HG03108 (cell line): ENCODE measurements around the gene RPS16.

Experiments
- ATAC-seq: cut with Tn5 transposase; IDR thresholded peaks from one replicate; pipeline ENCODE4 v1.9.1; 2021; ENCODE audit warnings: moderate library complexity; ENCODE audit not compliant: unreplicated experiment

The RPS16 gene

DNA sequence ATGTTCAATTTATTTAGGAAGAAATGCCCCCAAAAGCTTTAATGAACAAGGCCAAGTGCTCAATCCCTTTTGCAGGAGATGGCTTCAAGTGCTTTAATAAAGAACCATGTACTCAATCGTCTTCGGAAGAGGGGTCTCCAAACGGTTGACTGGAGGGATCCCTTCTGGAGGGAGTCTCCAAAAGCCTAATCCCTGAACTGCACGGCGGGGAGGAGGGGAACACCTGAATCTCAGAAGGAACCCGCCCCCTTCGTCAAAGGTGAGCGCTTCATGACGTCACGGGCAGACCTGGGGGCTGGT is 45.3 kb downstream of the RPS16 start:
- no peak for ATAC-seq

DNA sequence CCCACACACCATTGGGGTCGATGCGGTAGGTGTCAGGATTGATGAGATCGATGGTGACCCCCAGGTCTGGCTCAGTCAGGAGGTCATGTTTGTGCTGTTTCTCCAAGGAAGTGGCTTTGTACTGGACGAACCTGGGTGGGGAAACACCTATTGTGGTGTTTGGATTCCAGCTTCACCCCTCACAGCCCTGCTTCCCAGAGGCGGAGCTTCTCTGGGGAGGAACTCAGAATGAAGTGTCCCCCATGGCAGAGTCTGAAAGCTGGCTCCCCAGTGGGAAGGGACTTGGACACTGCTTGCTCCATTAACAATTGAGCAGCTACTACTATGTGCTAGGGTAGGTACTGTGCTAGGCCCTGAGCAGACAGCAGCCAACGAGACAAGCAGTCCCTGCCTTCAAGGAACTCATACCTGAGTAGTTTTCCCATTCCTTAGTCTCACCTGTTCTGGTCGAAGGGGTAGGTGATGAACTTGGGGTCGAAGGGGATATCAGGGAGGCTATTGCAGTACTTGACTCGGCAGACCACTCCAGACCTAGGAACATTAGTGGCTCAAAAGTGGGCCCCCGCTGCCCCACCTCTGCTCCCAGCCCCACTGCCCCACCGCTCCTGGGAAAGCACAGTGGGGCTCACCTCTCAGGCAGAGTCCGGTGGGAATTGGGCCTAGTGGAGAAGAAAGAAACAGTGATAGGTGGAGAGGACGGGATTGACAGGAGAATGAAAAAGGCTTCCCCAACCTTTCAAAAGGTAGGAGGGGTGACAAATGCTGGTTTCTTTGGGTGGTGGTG is 45.9 kb downstream of the RPS16 start:
- no peak for ATAC-seq

GRCh38 chr19:39388657-39389056 is 47.1 kb downstream of the RPS16 start:
- no peak for ATAC-seq

DNA sequence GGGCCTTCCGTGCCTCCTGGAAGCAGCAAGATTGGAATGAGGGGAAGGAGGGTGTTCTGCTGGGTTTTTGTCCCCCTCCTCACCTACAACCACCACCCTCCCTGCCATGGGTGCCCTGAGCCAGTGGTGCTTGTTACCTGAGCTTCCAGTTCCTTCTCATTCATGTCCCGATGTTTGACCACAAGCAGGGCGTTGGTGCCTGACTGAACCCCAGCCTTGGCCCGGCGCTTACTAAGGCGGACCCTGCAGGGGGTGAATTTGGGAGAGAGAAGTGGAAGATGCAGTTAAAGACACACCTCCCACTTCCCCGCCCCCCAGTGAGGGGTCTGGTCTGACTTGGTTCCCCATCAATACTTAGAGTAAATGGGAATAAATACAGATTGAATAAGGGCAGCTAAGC is 49.2 kb downstream of the RPS16 start:
- ATAC-seq = no peak

DNA sequence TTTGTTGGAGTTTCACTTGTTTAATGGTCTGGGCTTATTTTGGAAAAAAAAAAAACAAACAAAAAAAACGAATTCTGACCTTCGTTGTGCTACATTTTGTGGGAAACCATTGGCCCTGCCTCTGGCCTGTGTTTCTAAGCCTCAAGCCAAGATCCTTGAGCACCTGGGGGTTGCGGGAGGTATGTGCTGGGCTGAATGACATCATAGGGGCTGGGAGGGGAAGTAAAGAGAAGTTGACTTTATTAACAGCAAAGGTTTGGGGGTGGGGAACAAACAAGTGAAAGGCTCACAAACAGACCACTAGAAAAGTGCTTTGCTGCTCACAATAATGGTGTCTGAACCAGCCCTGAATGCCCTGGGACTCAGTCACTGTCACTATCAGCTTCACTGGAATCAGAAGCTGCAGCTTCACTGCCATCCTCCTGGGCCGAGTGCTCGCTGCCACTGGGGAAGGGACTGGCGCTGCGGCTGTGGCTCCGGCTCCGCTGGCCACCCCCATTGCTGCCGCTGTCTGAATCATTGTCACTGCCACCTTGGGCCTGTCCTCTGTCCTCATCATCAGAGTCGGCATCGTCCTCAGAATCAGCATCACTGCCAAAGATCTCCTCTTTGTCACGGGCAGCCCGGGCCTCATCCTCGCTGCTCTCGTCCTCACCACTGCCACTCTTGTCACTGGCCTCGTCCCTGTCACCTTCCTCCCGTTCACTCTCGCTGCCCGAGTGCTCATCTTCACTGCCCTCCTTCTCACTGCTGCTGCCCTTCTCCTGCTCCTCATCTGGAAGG is 49.9 kb downstream of the RPS16 start:
- ATAC-seq = no peak

GRCh38 chr19:39384839-39385568 is 50.7 kb downstream of the RPS16 start:
- no peak for ATAC-seq
